T-cell (primary cell): ENCODE data around the gene NISCH. TPM values are rescaled to one million over a fixed set of nuclear protein-coding genes. Genes with fewer than 3 reads are reported as not detected.

Experiments
- ATAC-seq, 4 experiments: fragments of 200-7000 bp in 3 of 4; fragments of 150-1000 bp in 1 of 4; cut with Tn5 transposase; replicated peaks in 1 of 4; 1 replicate in 3 of 4; 2 replicates in 1 of 4; pipeline ENCODE4 v1.10.0; 2021; ENCODE audit warnings: moderate library complexity in 3 of 4, mild to moderate bottlenecking in 2 of 4, moderate number of reproducible peaks in 1 of 4
- CTCF ChIA-PET, 2 donors: fragments of 300-600 bp; sonication (Branson Sonifier 250); formaldehyde crosslinking; loops; one replicate each; lab custom pipeline; 2022; ENCODE audit warnings: antibody characterized with exemption in 2 of 2; lab: Charles Lee
- POLR2A ChIA-PET, 2 donors: fragments of 300-600 bp; sonication (Branson Sonifier 250); formaldehyde crosslinking; loops; one replicate each; lab custom pipeline; 2022; ENCODE audit warnings: antibody characterized with exemption in 2 of 2; lab: Charles Lee
- DNase-seq, 35 experiments: peaks; one replicate each; pipeline versions ENCODE4 v3.0.0 to v3.0.0-alpha.2; 2013 to 2023
- H3K27ac ChIP-seq: one replicate; pipeline ENCODE4 v1.5.1; 2013; ENCODE audit warnings: low read length
- H3K27me3 ChIP-seq, 2 experiments: replicated peaks in 1 of 2; 1 replicate in 1 of 2; 2 replicates in 1 of 2; pipeline versions ENCODE4 v1.6.1 to v1.7.0; 2013; ENCODE audit warnings: low read length in 1 of 2, mixed read lengths in 1 of 2; ENCODE audit not compliant: control insufficient read depth in 2 of 2, insufficient read depth in 2 of 2; ENCODE audit errors: extremely low read depth in 1 of 2
- H3K36me3 ChIP-seq, 2 donors: 1 replicate in 1 of 2; 2 replicates in 1 of 2; pipeline versions ENCODE4 v1.6.1 to v1.7.0; 2013; ENCODE audit warnings: low read length in 1 of 2; ENCODE audit not compliant: control insufficient read depth in 2 of 2, insufficient read depth in 1 of 2; ENCODE audit errors: extremely low read depth in 1 of 2
- H3K4me1 ChIP-seq, 2 experiments: 1 replicate in 1 of 2; 2 replicates in 1 of 2; pipeline versions ENCODE4 v1.6.1 to v1.7.0; 2013; ENCODE audit warnings: low read length in 2 of 2, mixed read lengths in 1 of 2; ENCODE audit not compliant: insufficient read depth in 2 of 2, control insufficient read depth in 1 of 2; ENCODE audit errors: extremely low read depth in 1 of 2
- H3K4me3 ChIP-seq, 2 donors: 1 replicate in 1 of 2; 2 replicates in 1 of 2; pipeline versions ENCODE4 v1.5.1 to v1.7.0; 2013; ENCODE audit warnings: mild to moderate bottlenecking in 2 of 2, low read length in 1 of 2, moderate library complexity in 1 of 2; ENCODE audit not compliant: control insufficient read depth in 1 of 2; ENCODE audit errors: extremely low read depth in 1 of 2
- H3K9me3 ChIP-seq: 2 replicates; pipeline ENCODE4 v1.7.0; 2013
- H3K27ac Mint-ChIP-seq, 2 donors: one replicate each; pipeline ENCODE4 v1.8.0; 2020 to 2021; ENCODE audit warnings: mild to moderate bottlenecking in 2 of 2, mixed read lengths in 2 of 2
- H3K27me3 Mint-ChIP-seq, 2 donors: one replicate each; pipeline ENCODE4 v1.8.0; 2021 to 2022; ENCODE audit warnings: mixed read lengths in 2 of 2
- H3K36me3 Mint-ChIP-seq: one replicate; pipeline ENCODE4 v1.8.0; 2021; ENCODE audit warnings: mixed read lengths
- H3K4me1 Mint-ChIP-seq, 3 donors: one replicate each; pipeline ENCODE4 v1.8.0; 2020 to 2022; ENCODE audit warnings: mixed read lengths in 3 of 3, mild to moderate bottlenecking in 1 of 3
- H3K4me3 Mint-ChIP-seq, 3 donors: one replicate each; pipeline ENCODE4 v1.8.0; 2020 to 2022; ENCODE audit warnings: mild to moderate bottlenecking in 3 of 3, mixed read lengths in 3 of 3, moderate library complexity in 3 of 3
- H3K9me3 Mint-ChIP-seq, 3 donors: one replicate each; pipeline ENCODE4 v1.8.0; 2020 to 2022; ENCODE audit warnings: mixed read lengths in 3 of 3
- WGBS: methylation state at CpG from one replicate; pipeline ENCODE4 v1.1.5; 2013; ENCODE audit warnings: missing lambda C conversion rate; ENCODE audit not compliant: insufficient coverage; 5-methylcytosine and 5-hydroxymethylcytosine counted together
- total RNA-seq, 35 experiments: library from RNA in 6 of 35; stranded (reverse) in 6 of 35; fragments of 120-200 nt in 1 of 35; gene quantifications; one replicate each; pipeline versions ENCODE4 v1.2.1 to v1.2.4 and lab custom pipeline; 2013 to 2026

NISCH gene
- total RNA-seq, 5 donors from 2014 or later (not counting 1 experiment from before 2014, with no cell fraction given) = 152 to 171 (median 157) TPM

DNA sequence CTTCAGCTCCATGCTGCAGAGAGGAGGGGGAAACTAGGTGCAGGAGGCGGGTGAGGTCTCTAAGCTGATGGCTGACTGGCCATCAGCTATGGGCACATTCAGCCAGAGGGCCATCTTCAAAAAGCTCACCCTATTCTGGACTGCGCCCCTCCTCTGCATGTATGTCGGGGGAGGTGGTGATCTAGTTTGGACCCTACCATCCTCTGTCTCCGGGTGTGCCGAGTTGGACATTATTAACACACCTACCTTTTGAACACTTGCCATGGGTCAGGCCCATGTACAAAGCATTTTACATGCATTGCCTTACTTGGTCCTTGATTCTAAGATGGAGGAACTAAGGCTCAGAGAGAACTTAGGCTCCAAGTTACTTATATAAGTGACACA lies 1.4 kb downstream of the NISCH start:
- ATAC-seq = no peak
- CTCF ChIA-PET = no interaction called here
- Mint-ChIP-seq H3K4me1 (peaks cover 30 to 48% (median 43%) of the 10 kb centered on the region in 3 donors), H3K9me3 (no peaks in the 10 kb centered on the region), H3K36me3 (peaks cover 15% of the 10 kb centered on the region), H3K27ac (peak overlapping the region; percentile 95 to 97), H3K4me3 (peak overlapping the region; percentile 89 to 98 (median 91)), H3K27me3 (no peaks in the 10 kb centered on the region)
- peaks cover 8 to 24% of the 10 kb centered on the region in 2 donors for H3K36me3 ChIP-seq
- POLR2A ChIA-PET = interaction anchor here (0.6 to 0.7 kb wide), 2 partner anchors 151 to 239 kb away, joined by 3 read pairs; no protein-coding TSS in a partner anchor
- H3K4me3 ChIP-seq = peak overlapping the region; percentile 79 to 97
- peak in 1 of 35 experiments; percentile 25 for DNase-seq
- H3K4me1 ChIP-seq = peaks cover 12 to 51% of the 10 kb centered on the region in 2 experiments
- H3K27me3 ChIP-seq = no peaks in the 10 kb centered on the region
- no CpG with 5 or more reads among the region's 5 CpGs for WGBS
- peak overlapping the region; percentile 88 for H3K27ac ChIP-seq
- H3K9me3 ChIP-seq = no peaks in the 10 kb centered on the region

DNA sequence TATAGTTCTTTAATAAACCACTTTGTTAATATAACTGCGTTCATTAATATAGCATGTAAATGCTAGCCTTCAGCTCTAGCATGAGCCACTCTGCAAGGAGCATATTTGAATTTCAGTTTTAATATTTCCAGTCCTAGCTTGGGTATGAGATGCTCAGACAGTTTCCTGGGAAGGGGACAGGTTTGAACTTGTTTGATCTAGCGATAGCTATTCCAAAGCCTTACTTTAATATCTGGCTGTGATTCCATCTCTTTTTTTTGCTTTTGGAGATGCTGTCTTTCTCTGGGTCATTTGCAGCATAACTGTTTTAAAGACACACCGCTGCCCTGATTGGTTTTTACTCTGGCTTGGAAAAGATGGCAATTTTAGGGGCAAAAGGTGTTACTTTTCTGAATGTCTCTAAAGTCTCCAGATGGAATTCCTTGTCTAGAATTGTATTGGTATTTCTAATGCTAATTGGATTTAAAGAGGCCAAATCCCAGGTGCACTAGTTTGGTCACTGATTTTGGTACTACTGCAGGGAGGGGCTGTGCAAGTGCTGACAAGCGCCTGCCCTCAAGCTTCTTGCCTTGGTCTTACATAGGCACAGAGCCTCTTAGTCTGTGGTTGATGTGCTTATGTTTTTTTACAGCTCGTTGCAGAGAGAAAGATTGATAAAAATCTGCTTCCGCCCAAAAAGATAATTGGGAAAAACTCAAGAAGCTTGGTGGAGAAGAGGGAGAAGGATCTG lies 2.8 kb downstream of the NISCH start:
- H3K27ac Mint-ChIP-seq = peak overlapping the region; percentile 12 to 14
- DNase-seq = no peak
- H3K27me3 ChIP-seq = no peaks in the 10 kb centered on the region
- H3K27ac ChIP-seq = no peak overlapping the region
- no peak overlapping the region for H3K4me3 Mint-ChIP-seq
- peaks cover 13 to 29% of the 10 kb centered on the region in 2 donors for H3K36me3 ChIP-seq
- ATAC-seq = no peak
- H3K27me3 Mint-ChIP-seq = no peaks in the 10 kb centered on the region
- H3K9me3 Mint-ChIP-seq = no peaks in the 10 kb centered on the region
- whole genome bisulfite sequencing = 94% methylated on average over 5 of the region's 6 CpGs
- peaks cover 12 to 51% of the 10 kb centered on the region in 2 experiments for H3K4me1 ChIP-seq
- H3K4me1 Mint-ChIP-seq = peaks cover 30 to 58% (median 53%) of the 10 kb centered on the region in 3 donors
- no peak overlapping the region for H3K4me3 ChIP-seq
- H3K9me3 ChIP-seq = no peaks in the 10 kb centered on the region
- ChIA-PET CTCF (interaction anchor here (1.2 to 1.7 kb wide), 2 partner anchors 11 to 46 kb away, joined by 5 read pairs; no protein-coding TSS in a partner anchor), POLR2A (interaction anchor here in 1 of 2 donors (0.5 kb wide), 1 partner anchor 240 kb away, joined by 3 read pairs; no protein-coding TSS in a partner anchor)
- H3K36me3 Mint-ChIP-seq = peaks cover 19% of the 10 kb centered on the region

DNA sequence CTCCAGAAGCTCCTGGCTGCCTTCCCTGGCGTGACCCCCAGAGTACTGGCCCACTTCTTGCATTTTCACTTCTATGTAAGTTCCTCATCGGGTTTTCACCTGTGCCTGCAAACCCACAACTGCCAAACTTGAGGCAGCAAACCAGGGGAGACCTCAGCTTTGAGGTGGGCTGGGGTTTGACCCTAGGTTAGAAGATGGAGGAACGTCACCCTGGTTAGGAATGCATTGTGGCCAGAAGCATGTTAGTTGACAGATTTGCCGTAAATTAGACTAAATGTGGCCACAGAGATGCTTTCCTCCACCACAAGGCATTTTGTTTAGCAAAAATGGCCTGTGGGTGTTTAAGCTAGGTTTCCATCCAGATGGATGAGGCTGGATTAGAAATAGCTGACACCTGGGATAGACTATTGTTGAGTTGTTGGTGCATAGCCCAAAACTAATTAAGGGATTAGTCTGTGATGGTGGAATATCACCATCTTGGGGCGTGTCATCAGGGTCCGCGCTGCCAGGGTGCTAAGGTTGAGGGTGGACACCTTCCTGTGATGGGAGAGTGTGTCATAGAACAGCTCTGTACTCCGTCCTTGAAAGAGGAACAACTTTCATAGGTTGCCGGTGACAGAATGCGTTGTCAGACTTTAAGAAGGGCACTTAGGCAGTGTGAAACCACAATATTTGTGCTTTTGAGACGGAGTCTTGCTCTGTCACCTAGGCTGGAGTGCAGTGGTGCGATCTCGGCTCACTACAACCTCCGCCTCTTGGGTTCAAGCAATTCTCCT lies 3.6 kb downstream of the NISCH start:
- 73% methylated on average over 9 of the region's 14 CpGs for WGBS
- Histone ChIP-seq H3K4me1 (peaks cover 12 to 47% of the 10 kb centered on the region in 2 experiments), H3K36me3 (peaks cover 13 to 29% of the 10 kb centered on the region in 2 donors), H3K9me3 (no peaks in the 10 kb centered on the region), H3K27ac (no peak overlapping the region), H3K4me3 (no peak overlapping the region), H3K27me3 (no peaks in the 10 kb centered on the region)
- CTCF ChIA-PET = interaction anchor here (1.2 to 1.7 kb wide), 2 partner anchors 11 to 47 kb away, joined by 5 read pairs; no protein-coding TSS in a partner anchor
- POLR2A ChIA-PET = no interaction called here
- Mint-ChIP-seq H3K9me3 (no peaks in the 10 kb centered on the region), H3K27ac (no peak overlapping the region), H3K4me1 (peaks cover 30 to 55% (median 52%) of the 10 kb centered on the region in 3 donors), H3K36me3 (peaks cover 21% of the 10 kb centered on the region), H3K4me3 (no peak overlapping the region), H3K27me3 (no peaks in the 10 kb centered on the region)
- no peak for ATAC-seq
- peak in 3 of 35 experiments; percentile 12 to 34 (median 16) for DNase-seq

DNA sequence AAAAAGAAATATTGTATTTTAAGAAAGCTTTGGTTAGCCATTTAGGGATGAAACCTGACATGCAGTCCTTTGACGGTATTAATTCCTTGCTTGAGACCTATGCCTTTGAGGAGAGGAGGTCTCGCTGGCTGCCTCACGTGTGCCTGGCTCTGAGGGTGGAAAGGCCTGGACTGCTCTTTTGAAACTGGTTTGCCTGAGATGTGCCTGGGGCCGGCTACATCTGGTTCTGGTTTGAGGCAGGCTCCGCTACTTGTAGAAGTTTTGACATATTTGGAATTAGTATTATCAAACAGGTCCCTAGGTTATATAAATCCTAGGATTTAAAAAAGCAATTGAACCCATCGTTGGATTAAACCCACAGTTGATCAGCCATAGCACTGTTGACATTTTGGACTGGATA lies 6.5 kb downstream of the NISCH start:
- WGBS = 100% methylated on average over 1 of the region's 6 CpGs
- H3K4me3 Mint-ChIP-seq = no peak overlapping the region
- Histone ChIP-seq H3K27me3 (no peaks in the 10 kb centered on the region), H3K36me3 (peaks cover 13 to 41% of the 10 kb centered on the region in 2 donors), H3K4me1 (peaks cover 0 to 22% of the 10 kb centered on the region in 2 experiments), H3K9me3 (no peaks in the 10 kb centered on the region), H3K27ac (no peak overlapping the region), H3K4me3 (no peak overlapping the region)
- H3K27ac Mint-ChIP-seq = no peak overlapping the region
- H3K27me3 Mint-ChIP-seq = no peaks in the 10 kb centered on the region
- ChIA-PET CTCF (no interaction called here), POLR2A (interaction anchor here in 1 of 2 donors (0.6 to 0.7 kb wide), 2 partner anchors 29 to 154 kb away, joined by 4 to 6 read pairs; no protein-coding TSS in a partner anchor)
- no peak for DNase-seq
- no peaks in the 10 kb centered on the region for H3K9me3 Mint-ChIP-seq
- ATAC-seq = no peak
- H3K4me1 Mint-ChIP-seq = peaks cover 9 to 39% (median 36%) of the 10 kb centered on the region in 3 donors
- peaks cover 27% of the 10 kb centered on the region for H3K36me3 Mint-ChIP-seq

DNA sequence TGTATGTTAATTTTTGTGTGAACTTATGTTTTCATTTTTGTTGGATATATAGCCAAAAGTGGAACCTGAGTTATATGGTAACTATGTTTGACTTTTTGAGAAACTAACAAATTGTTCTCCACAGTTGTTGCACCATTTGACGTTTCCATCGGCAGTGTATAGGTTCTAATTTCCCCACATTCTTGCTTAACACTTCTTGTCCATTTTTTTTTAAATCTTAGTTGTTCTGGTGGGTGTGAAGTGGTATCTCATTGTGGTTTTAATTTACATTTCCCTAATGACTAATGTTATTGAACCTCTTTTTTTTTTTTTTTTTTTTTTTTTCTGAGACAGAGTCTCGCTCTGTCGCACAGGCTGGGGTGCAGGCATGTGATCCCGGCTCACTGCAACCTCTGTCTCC lies 8.0 kb downstream of the NISCH start:
- H3K36me3 ChIP-seq = peaks cover 15 to 45% of the 10 kb centered on the region in 2 donors
- H3K4me3 ChIP-seq = no peak overlapping the region
- Mint-ChIP-seq H3K4me1 (peaks cover 2 to 26% (median 23%) of the 10 kb centered on the region in 3 donors), H3K27ac (peak overlapping the region in 1 of 2 donors; percentile 41), H3K36me3 (peaks cover 22% of the 10 kb centered on the region), H3K9me3 (no peaks in the 10 kb centered on the region), H3K4me3 (no peak overlapping the region), H3K27me3 (no peaks in the 10 kb centered on the region)
- H3K4me1 ChIP-seq = peaks cover 0 to 14% of the 10 kb centered on the region in 2 experiments
- POLR2A ChIA-PET = no interaction called here
- H3K27ac ChIP-seq = no peak overlapping the region
- DNase-seq (no peak), ATAC-seq (no peak)
- WGBS = 83% methylated on average over 3 of the region's 5 CpGs
- no peaks in the 10 kb centered on the region for H3K9me3 ChIP-seq
- no peaks in the 10 kb centered on the region for H3K27me3 ChIP-seq
- CTCF ChIA-PET = no interaction called here

DNA sequence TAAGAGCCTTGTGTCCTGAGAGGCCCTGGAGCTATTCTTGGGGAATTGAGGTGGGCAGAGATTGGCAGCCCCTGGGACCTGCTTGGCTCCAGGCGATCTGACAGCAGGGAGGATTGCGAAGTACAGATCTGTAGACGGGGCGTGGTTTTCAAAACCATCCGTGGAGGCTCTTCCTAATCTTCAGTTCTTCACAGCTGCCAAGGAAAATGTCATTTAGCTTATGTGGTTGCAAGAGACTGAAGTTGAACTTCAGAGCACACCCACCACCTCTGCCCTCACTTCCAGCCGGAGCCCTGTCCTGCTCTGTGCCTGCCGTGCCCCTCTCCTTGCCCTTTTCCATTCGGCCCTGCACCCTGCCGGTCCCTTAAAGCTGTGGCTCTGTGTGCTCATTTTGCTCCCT lies 12.9 kb downstream of the NISCH start:
- Histone ChIP-seq H3K36me3 (peaks cover 28 to 47% of the 10 kb centered on the region in 2 donors), H3K27ac (no peak overlapping the region), H3K27me3 (no peaks in the 10 kb centered on the region), H3K4me3 (no peak overlapping the region), H3K4me1 (peaks cover 0 to 4% of the 10 kb centered on the region in 2 experiments), H3K9me3 (no peaks in the 10 kb centered on the region)
- H3K4me1 Mint-ChIP-seq = peaks cover 7 to 10% (median 8%) of the 10 kb centered on the region in 3 donors
- no CpG with 5 or more reads among the region's 9 CpGs for WGBS
- H3K9me3 Mint-ChIP-seq = no peaks in the 10 kb centered on the region
- no peak overlapping the region for H3K4me3 Mint-ChIP-seq
- H3K27me3 Mint-ChIP-seq = no peaks in the 10 kb centered on the region
- CTCF ChIA-PET = no interaction called here
- POLR2A ChIA-PET = interaction anchor here (0.6 to 0.7 kb wide), 2 partner anchors 61 to 464 kb away, joined by 5 to 7 read pairs; no protein-coding TSS in a partner anchor
- DNase-seq = no peak
- peak overlapping the region in 1 of 2 donors; percentile 28 for H3K27ac Mint-ChIP-seq
- no peak for ATAC-seq
- peaks cover 26% of the 10 kb centered on the region for H3K36me3 Mint-ChIP-seq
